ENCODE results near the gene ANGPTL5. TPM values are rescaled to one million over a fixed set of nuclear protein-coding genes. Genes with fewer than 3 reads are reported as not detected.

The ANGPTL5 gene
- polyA plus RNA-seq, 1 donor (not counting 4 experiments of a cell fraction or from before 2014, with no cell fraction given) = 0.03 TPM

DNA sequence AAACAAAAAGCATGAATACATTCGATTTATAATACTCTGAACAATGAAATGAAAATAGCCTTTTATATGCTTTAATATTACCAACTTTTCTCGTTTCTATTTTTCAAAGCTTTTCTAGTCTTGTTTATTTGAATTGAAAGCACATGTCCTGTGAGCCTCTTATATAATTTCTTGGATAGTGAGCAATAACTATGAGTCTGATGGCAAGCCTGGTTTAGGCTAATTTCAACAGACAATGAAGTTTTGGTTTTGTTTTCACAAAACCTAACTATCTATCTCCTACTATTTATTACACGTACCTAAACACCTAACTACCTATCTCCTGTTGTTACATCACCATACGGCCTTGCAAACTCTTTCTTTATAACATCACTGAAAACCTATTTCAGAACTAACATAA, 30.7 kb downstream of the ANGPTL5 start:
- no peak overlapping the region for H3K4me3 ChIP-seq (ENCODE audit: control insufficient read depth in 2 of 3, extremely low read depth in 1 of 3, insufficient read depth in 2 of 3, low read depth in 1 of 3, low read length in 3 of 3)
- no peak for FAIRE-seq
- H3K9ac ChIP-seq (ENCODE audit: control insufficient read depth, extremely low read depth, insufficient read depth, low read length) = no peak overlapping the region

DNA sequence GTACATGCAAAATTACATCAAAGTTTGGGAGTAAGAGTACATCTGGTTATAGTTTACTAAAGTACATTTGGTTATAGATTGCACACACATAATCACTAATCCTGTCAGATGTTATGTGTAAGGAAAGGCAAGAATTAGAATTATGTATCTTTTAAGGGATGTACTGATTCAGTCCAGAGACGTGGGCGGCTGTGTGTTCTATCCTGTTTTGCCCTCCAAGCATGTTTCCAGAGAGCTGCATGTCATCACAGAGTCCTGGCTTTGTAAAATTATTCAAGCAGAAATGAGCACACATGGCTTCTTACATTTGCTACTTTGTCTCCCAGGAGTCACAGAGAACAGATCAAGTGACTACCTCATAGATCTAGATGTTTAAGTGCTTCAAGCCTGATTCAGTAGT, 34.7 kb downstream of the ANGPTL5 start:
- Histone ChIP-seq H3K27me3 (ENCODE audit: control insufficient read depth, extremely low read depth, insufficient read depth, low read length) (no peaks in the 10 kb centered on the region), H3K4me2 (ENCODE audit: control insufficient read depth, extremely low read depth, insufficient read depth, low read depth, low read length) (no peak overlapping the region), H3K9ac (ENCODE audit: control insufficient read depth, extremely low read depth, insufficient read depth, low read length) (no peak overlapping the region), H3K4me3 (ENCODE audit: control insufficient read depth in 2 of 3, extremely low read depth in 1 of 3, insufficient read depth in 2 of 3, low read depth in 1 of 3, low read length in 3 of 3) (no peak overlapping the region), H3K79me2 (ENCODE audit: control insufficient read depth, insufficient read depth, low read length) (no peaks in the 10 kb centered on the region), H3K9me3 (ENCODE audit: control insufficient read depth, low read depth, low read length) (no peaks in the 10 kb centered on the region), H2AFZ (ENCODE audit: control insufficient read depth, low read length) (no peak overlapping the region), H4K20me1 (ENCODE audit: control insufficient read depth, extremely low read depth, insufficient read depth, low read length) (no peaks in the 10 kb centered on the region), H3K9me1 (ENCODE audit: control insufficient read depth, extremely low read depth, insufficient read depth, low read length) (no peaks in the 10 kb centered on the region), H3K27ac (ENCODE audit: control insufficient read depth, insufficient read depth, low read length) (no peak overlapping the region), H3K36me3 (ENCODE audit: control insufficient read depth in 2 of 2, extremely low read depth in 1 of 2, insufficient read depth in 2 of 2, low read length in 2 of 2) (no peaks in the 10 kb centered on the region), H3K4me1 (ENCODE audit: control insufficient read depth, extremely low read depth, insufficient read depth, low read length) (no peaks in the 10 kb centered on the region)
- TF ChIP-seq EZH2 (IDR thresholded peaks at IDR 0.05; ENCODE audit: low read length) (no peak), CTCF (optimal IDR thresholded peaks at IDR 0.05 in 1 of 3, IDR thresholded peaks at IDR 0.05 in 1 of 3, conservative IDR thresholded peaks at IDR 0.05 in 1 of 3; ENCODE audit: extremely low read depth in 1 of 3, insufficient read depth in 2 of 3, low read length in 3 of 3) (no peak)
- DNase-seq (ENCODE audit: low read depth, low spot score) (no peak), FAIRE-seq (no peak)
- dilution Hi-C loops (cut with MboI; ENCODE audit: extremely low pct_ligation_motif_present, low sequenced_read_pairs) = no loop called here

More for the DNA sequence above, 30.7 kb downstream of the ANGPTL5 start:
- peaks cover 2% of the 10 kb centered on the region for H3K4me1 ChIP-seq (ENCODE audit: control insufficient read depth, extremely low read depth, insufficient read depth, low read length)
- no peak overlapping the region for H3K27ac ChIP-seq (ENCODE audit: control insufficient read depth, insufficient read depth, low read length)
- no peak for DNase-seq (ENCODE audit: low read depth, low spot score)
- TF ChIP-seq CTCF (optimal IDR thresholded peaks at IDR 0.05 in 1 of 3, IDR thresholded peaks at IDR 0.05 in 1 of 3, conservative IDR thresholded peaks at IDR 0.05 in 1 of 3; ENCODE audit: extremely low read depth in 1 of 3, insufficient read depth in 2 of 3, low read length in 3 of 3) (no peak), EZH2 (IDR thresholded peaks at IDR 0.05; ENCODE audit: low read length) (no peak)
- no peaks in the 10 kb centered on the region for H3K36me3 ChIP-seq (ENCODE audit: control insufficient read depth in 2 of 2, extremely low read depth in 1 of 2, insufficient read depth in 2 of 2, low read length in 2 of 2)
- no peak overlapping the region for H2AFZ ChIP-seq (ENCODE audit: control insufficient read depth, low read length)
- dilution Hi-C loops (cut with MboI; ENCODE audit: extremely low pct_ligation_motif_present, low sequenced_read_pairs) = no loop called here
- no peak overlapping the region for H3K4me2 ChIP-seq (ENCODE audit: control insufficient read depth, extremely low read depth, insufficient read depth, low read depth, low read length)
- no peaks in the 10 kb centered on the region for H4K20me1 ChIP-seq (ENCODE audit: control insufficient read depth, extremely low read depth, insufficient read depth, low read length)
- H3K9me3 ChIP-seq (ENCODE audit: control insufficient read depth, low read depth, low read length) = no peaks in the 10 kb centered on the region
- no peaks in the 10 kb centered on the region for H3K9me1 ChIP-seq (ENCODE audit: control insufficient read depth, extremely low read depth, insufficient read depth, low read length)
- H3K27me3 ChIP-seq (ENCODE audit: control insufficient read depth, extremely low read depth, insufficient read depth, low read length) = no peaks in the 10 kb centered on the region
- no peaks in the 10 kb centered on the region for H3K79me2 ChIP-seq (ENCODE audit: control insufficient read depth, insufficient read depth, low read length)

Measured in keratinocyte (primary cell).